ENCODE measurements around the gene SLC25A26. TPM values are rescaled to one million over a fixed set of nuclear protein-coding genes. Genes with fewer than 3 reads are reported as not detected.

Gene SLC25A26
- total and polyA plus RNA-seq, 2 experiments from 2014 or later = 19.8 to 25.7 TPM

- Histone ChIP-seq H3K36me3 (replicated peaks; ENCODE audit: insufficient read depth, low read depth) (no peaks in the 10 kb centered on the region), H3K9me3 (ENCODE audit: low read depth) (no peaks in the 10 kb centered on the region), H3K4me2 (no peak overlapping the region), H3K79me2 (peaks cover 3% of the 10 kb centered on the region), H3K27ac (no peak overlapping the region), H4K20me1 (ENCODE audit: insufficient read depth, poor library complexity, severe bottlenecking) (no peaks in the 10 kb centered on the region), H3K27me3 (no peaks in the 10 kb centered on the region), H2AFZ (no peak overlapping the region), H3K4me3 (no peak overlapping the region), H3K4me1 (ENCODE audit: insufficient read depth) (no peaks in the 10 kb centered on the region), H3K9me2 (replicated peaks; ENCODE audit: insufficient read depth) (no peaks in the 10 kb centered on the region)
- no peak for DNase-seq (ENCODE audit: low spot score)
- TF ChIP-seq EZH2phosphoT487 (IDR thresholded peaks at IDR 0.05; ENCODE audit: low read depth, severe bottlenecking, unreplicated experiment) (no peak), CTCF (IDR thresholded peaks at IDR 0.05; ENCODE audit: poor library complexity) (no peak), EZH2 (IDR thresholded peaks at IDR 0.05; ENCODE audit: borderline replicate concordance) (no peak)
- 92% methylated on average over 4 of the region's 4 CpGs for WGBS (ENCODE audit: low lambda C conversion rate, missing lambda C conversion rate)
Observed at GRCh38 chr3:66312039-66312438, 91.2 kb downstream of the SLC25A26 start.

GRCh38 chr3:66314455-66314854, 93.7 kb downstream of the SLC25A26 start:
- WGBS (ENCODE audit: low lambda C conversion rate, missing lambda C conversion rate) = 78% methylated on average over 6 of the region's 6 CpGs

GRCh38 chr3:66317750-66318376, 97.1 kb downstream of the SLC25A26 start:
- H3K27ac ChIP-seq = no peak overlapping the region
- 94% methylated on average over 7 of the region's 7 CpGs for WGBS (ENCODE audit: low lambda C conversion rate, missing lambda C conversion rate)

More at GRCh38 chr3:66314455-66314854, 93.7 kb downstream of the SLC25A26 start:
- H3K36me3 ChIP-seq (replicated peaks; ENCODE audit: insufficient read depth, low read depth) = no peaks in the 10 kb centered on the region
- H2AFZ ChIP-seq = no peak overlapping the region
- H3K9me2 ChIP-seq (replicated peaks; ENCODE audit: insufficient read depth) = no peaks in the 10 kb centered on the region
- no peaks in the 10 kb centered on the region for H4K20me1 ChIP-seq (ENCODE audit: insufficient read depth, poor library complexity, severe bottlenecking)
- DNase-seq (ENCODE audit: low spot score) = no peak
- H3K79me2 ChIP-seq = peaks cover 3% of the 10 kb centered on the region
- no peak overlapping the region for H3K27ac ChIP-seq
- H3K4me3 ChIP-seq = no peak overlapping the region
- no peak overlapping the region for H3K4me2 ChIP-seq
- H3K9me3 ChIP-seq (ENCODE audit: low read depth) = no peaks in the 10 kb centered on the region
- TF ChIP-seq CTCF (IDR thresholded peaks at IDR 0.05; ENCODE audit: poor library complexity) (no peak), EZH2phosphoT487 (IDR thresholded peaks at IDR 0.05; ENCODE audit: low read depth, severe bottlenecking, unreplicated experiment) (no peak), EZH2 (IDR thresholded peaks at IDR 0.05; ENCODE audit: borderline replicate concordance) (no peak)
- no peaks in the 10 kb centered on the region for H3K27me3 ChIP-seq
- H3K4me1 ChIP-seq (ENCODE audit: insufficient read depth) = no peaks in the 10 kb centered on the region

More at GRCh38 chr3:66317750-66318376, 97.1 kb downstream of the SLC25A26 start:
- no peak overlapping the region for H3K4me3 ChIP-seq
- no peaks in the 10 kb centered on the region for H4K20me1 ChIP-seq (ENCODE audit: insufficient read depth, poor library complexity, severe bottlenecking)
- no peaks in the 10 kb centered on the region for H3K9me2 ChIP-seq (replicated peaks; ENCODE audit: insufficient read depth)
- no peak overlapping the region for H3K4me2 ChIP-seq
- H3K27me3 ChIP-seq = no peaks in the 10 kb centered on the region
- peaks cover 3% of the 10 kb centered on the region for H3K79me2 ChIP-seq
- no peaks in the 10 kb centered on the region for H3K9me3 ChIP-seq (ENCODE audit: low read depth)
- TF ChIP-seq CTCF (IDR thresholded peaks at IDR 0.05; ENCODE audit: poor library complexity) = no peak
- TF ChIP-seq EZH2phosphoT487 (IDR thresholded peaks at IDR 0.05; ENCODE audit: low read depth, severe bottlenecking, unreplicated experiment) = no peak
- TF ChIP-seq EZH2 (IDR thresholded peaks at IDR 0.05; ENCODE audit: borderline replicate concordance) = no peak
- no peaks in the 10 kb centered on the region for H3K36me3 ChIP-seq (replicated peaks; ENCODE audit: insufficient read depth, low read depth)
- DNase-seq (ENCODE audit: low spot score) = no peak
- no peak overlapping the region for H2AFZ ChIP-seq
- no peaks in the 10 kb centered on the region for H3K4me1 ChIP-seq (ENCODE audit: insufficient read depth)

Measured in hepatocyte (in vitro differentiated cells).